SK-N-MC (cell line): ENCODE measurements around the gene SEMA6D.

Source experiments
- EZH2 ChIP-seq: fragments of 200-600 bp; sonication (generic); IDR thresholded peaks from one replicate; pipeline ENCODE4 v1.6.1; 2017; ENCODE audit warnings: antibody characterized with exemption
- FOXP2 ChIP-seq: optimal IDR thresholded peaks from 2 replicates; pipeline ENCODE3; 2011; ENCODE audit warnings: mild to moderate bottlenecking, moderate library complexity; ENCODE audit not compliant: insufficient read depth; ENCODE audit errors: extremely low read length, control extremely low read depth
- POLR2AphosphoS5 ChIP-seq: IDR thresholded peaks from 2 replicates; pipeline ENCODE4 v1.6.1; 2012; ENCODE audit warnings: mild to moderate bottlenecking, low read depth, low read length, borderline replicate concordance

DNA sequence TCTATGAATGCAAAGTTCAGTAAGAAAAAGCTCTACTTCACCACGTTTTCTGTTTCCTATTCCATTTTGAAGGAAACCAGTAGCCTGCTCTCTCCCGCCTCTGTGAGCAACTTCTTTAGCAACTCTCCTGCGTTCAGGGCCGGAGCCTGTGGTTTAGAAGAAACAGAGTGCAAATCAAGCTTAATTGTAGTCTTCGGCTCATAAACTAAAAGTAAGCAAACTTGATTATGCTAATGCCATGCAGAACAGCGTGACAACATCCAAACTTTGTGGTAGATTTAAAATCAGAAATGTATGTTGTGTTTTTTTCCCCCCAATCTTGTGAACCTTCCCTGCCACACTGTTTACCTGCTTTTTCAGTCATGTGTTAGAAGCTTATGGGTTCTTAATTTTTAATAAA lies 87.4 kb downstream of the SEMA6D start:
- no peak for TF ChIP-seq EZH2
- TF ChIP-seq POLR2AphosphoS5, result no peak
- peak; percentile 58 for TF ChIP-seq FOXP2
